Colon (tissue), 2 donors: Measurements from ENCODE around the gene FAH.

Experiments used
- FAIRE-seq: peaks from 2 replicates; lab custom pipeline; 2012; peaks lifted over from hg19 to GRCh38; lab: Jason Lieb, UNC
- donor health status: control.
- donor health status: control.

FAH gene

GRCh38 chr15:80201256-80202015 lies 48.6 kb downstream of the FAH start:
- FAIRE-seq = no peak

GRCh38 chr15:80202016-80202315 lies 49.2 kb downstream of the FAH start:
- no peak for FAIRE-seq

- FAIRE-seq = no peak
These were observed 50.0 kb downstream of the FAH start for GRCh38 chr15:80202641-80203360.

- FAIRE-seq = no peak
These were observed 50.6 kb downstream of the FAH start for GRCh38 chr15:80203361-80203885.

- FAIRE-seq = no peak
These were observed 51.4 kb downstream of the FAH start for GRCh38 chr15:80204231-80204630.

GRCh38 chr15:80207887-80208286 lies 55.1 kb downstream of the FAH start:
- no peak for FAIRE-seq

- FAIRE-seq = no peak
These were observed 56.2 kb downstream of the FAH start for GRCh38 chr15:80208758-80209734.

GRCh38 chr15:80210611-80211573 lies 58.1 kb downstream of the FAH start:
- no peak for FAIRE-seq

- no peak for FAIRE-seq
These were observed 59.2 kb downstream of the FAH start for GRCh38 chr15:80211976-80212375.

GRCh38 chr15:80214910-80215309 lies 62.1 kb downstream of the FAH start:
- FAIRE-seq = no peak

- FAIRE-seq = no peak
These were observed 63.3 kb downstream of the FAH start for GRCh38 chr15:80216141-80216540.

- no peak for FAIRE-seq
These were observed 64.1 kb downstream of the FAH start for GRCh38 chr15:80216911-80217310.

- FAIRE-seq = no peak
These were observed 64.6 kb downstream of the FAH start for GRCh38 chr15:80217327-80217900.

GRCh38 chr15:80219955-80220354 lies 67.2 kb downstream of the FAH start:
- no peak for FAIRE-seq

GRCh38 chr15:80228959-80229610 lies 76.3 kb downstream of the FAH start:
- no peak for FAIRE-seq

GRCh38 chr15:80231371-80231770 lies 78.6 kb downstream of the FAH start:
- no peak for FAIRE-seq

GRCh38 chr15:80233581-80233980 lies 80.8 kb downstream of the FAH start:
- no peak for FAIRE-seq

GRCh38 chr15:80234883-80235282 lies 82.1 kb downstream of the FAH start:
- FAIRE-seq = no peak
